HepG2 (cell line): ENCODE results near the gene ZC3H18.

Experiments
- ATF7-NPFF ChIP-seq: sonication (generic); formaldehyde crosslinking; IDR thresholded peaks from 2 replicates; pipeline ENCODE4 v1.8.1; 2023; ENCODE audit warnings: mild to moderate bottlenecking, low read depth, missing genetic modification reagents, moderate library complexity
- CEBPG ChIP-seq: IDR thresholded peaks from 2 replicates; pipeline ENCODE4 v1.6.1; 2016
- CTCF ChIP-seq: sonication (generic); formaldehyde crosslinking; IDR thresholded peaks from 2 replicates; pipeline ENCODE4 v1.5.0; 2020; ENCODE audit warnings: mild to moderate bottlenecking, missing genetic modification reagents, moderate library complexity
- EZH2 ChIP-seq: conservative IDR thresholded peaks from 2 replicates; pipeline ENCODE4 v1.6.1; 2012; ENCODE audit warnings: mild to moderate bottlenecking, low read depth, low read length, moderate library complexity
- HMGXB4 ChIP-seq, 2 experiments: sonication (generic) in 1 of 2; formaldehyde crosslinking in 1 of 2; IDR thresholded peaks; 2 replicates each; pipeline versions ENCODE4 v1.4.0 to v1.6.1; 2018 to 2020; ENCODE audit warnings: missing genetic modification reagents in 2 of 2, borderline replicate concordance in 1 of 2, low read depth in 1 of 2, mild to moderate bottlenecking in 1 of 2, missing biosample characterization in 1 of 2
- MAX ChIP-seq: IDR thresholded peaks from 2 replicates; pipeline ENCODE4 v1.6.1; 2012; ENCODE audit warnings: inconsistent platforms
- NCOA1 ChIP-seq: sonication (generic); formaldehyde crosslinking; IDR thresholded peaks from 2 replicates; pipeline ENCODE4 v1.9.0; 2021; ENCODE audit warnings: missing genetic modification reagents
- POLR2A ChIP-seq, 2 experiments: IDR thresholded peaks; 2 replicates each; pipeline ENCODE4 v1.6.1; 2011; ENCODE audit warnings: low read depth in 2 of 2, low read length in 2 of 2, mild to moderate bottlenecking in 1 of 2, moderate library complexity in 1 of 2; ENCODE audit not compliant: insufficient read depth in 1 of 2
- PRPF4 ChIP-seq: fragments of 200-400 bp; formaldehyde crosslinking; IDR thresholded peaks from 2 replicates; pipeline ENCODE4 v1.6.1; 2016; ENCODE audit warnings: low read length, low read depth; ENCODE audit not compliant: poor library complexity, severe bottlenecking
- ZFP36 ChIP-seq: fragments of 150-350 bp; IDR thresholded peaks from 2 replicates; pipeline ENCODE4 v1.6.1; 2018; ENCODE audit warnings: borderline replicate concordance, low read length, low read depth; ENCODE audit not compliant: partially characterized antibody
- ZNF740 ChIP-seq: sonication (generic); formaldehyde crosslinking; IDR thresholded peaks from 2 replicates; pipeline ENCODE4 v1.4.0; 2020; ENCODE audit warnings: missing genetic modification reagents

GRCh38 chr16:88634994-88635670 is 64.9 kb downstream of the ZC3H18 start:
- TF ChIP-seq ZFP36, result no peak
- no peak for TF ChIP-seq POLR2A (IDR thresholded peaks at IDR 0.05; ENCODE audit: insufficient read depth in 1 of 2, low read depth in 2 of 2, low read length in 2 of 2)
- TF ChIP-seq CTCF, result no peak
- TF ChIP-seq MAX, result no peak
- TF ChIP-seq NCOA1 (CRISPR knock-in tag), result no peak
- no peak for TF ChIP-seq EZH2
- no peak for TF ChIP-seq CEBPG
- no peak for TF ChIP-seq HMGXB4 (CRISPR knock-in tag; IDR thresholded peaks at IDR 0.05; ENCODE audit: borderline replicate concordance in 1 of 2, low read depth in 1 of 2)
- no peak for TF ChIP-seq ATF7-NPFF (CRISPR knock-in tag)
- TF ChIP-seq ZNF740 (CRISPR knock-in tag), result no peak
- TF ChIP-seq PRPF4, result no peak
